ENCODE data around the gene PRAMEF18.
"Not testable (repeated sequence)": the region's sequence is repeated elsewhere in the genome, so short reads cannot be mapped to it uniquely, and the experiment has no call there.

DNA sequence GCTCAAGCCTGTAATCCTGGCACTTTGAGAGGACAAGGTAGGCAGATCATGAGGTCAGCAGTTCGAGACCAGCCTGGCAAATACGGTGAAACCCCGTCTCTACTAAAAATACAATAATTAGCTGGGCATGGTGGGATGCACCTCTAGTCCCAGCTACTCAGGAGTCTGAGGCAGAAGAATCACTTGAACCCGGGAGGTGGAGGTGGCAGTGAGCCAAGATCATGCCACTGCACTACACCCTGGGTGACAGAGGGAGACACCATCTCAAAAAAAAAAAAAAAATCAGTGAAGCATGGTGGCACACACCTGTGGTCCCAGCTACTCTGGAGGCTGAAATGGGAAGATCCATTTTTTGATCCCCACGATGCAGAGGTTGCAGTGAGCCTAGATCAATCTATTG is 4.1 kb upstream of the PRAMEF18 start:
- not testable (repeated sequence) for TF ChIP-seq SNAI2 (CRISPR knock-in tag; IDR thresholded peaks at IDR 0.05); ZFP30 (CRISPR knock-in tag; IDR thresholded peaks at IDR 0.05); TCF4 (CRISPR knock-in tag; IDR thresholded peaks at IDR 0.05; ENCODE audit: borderline replicate concordance); ZNF70 (CRISPR knock-in tag; IDR thresholded peaks at IDR 0.05); RARB (CRISPR knock-in tag; IDR thresholded peaks at IDR 0.05); ZNF565 (CRISPR knock-in tag; conservative IDR thresholded peaks at IDR 0.05; ENCODE audit: low read depth); ZFP3 (CRISPR knock-in tag; IDR thresholded peaks at IDR 0.05); BACH2 (CRISPR knock-in tag; IDR thresholded peaks at IDR 0.05; ENCODE audit: borderline replicate concordance); ZC3H10 (CRISPR knock-in tag; IDR thresholded peaks at IDR 0.05)
- TF ChIP-seq, protein P1, sequence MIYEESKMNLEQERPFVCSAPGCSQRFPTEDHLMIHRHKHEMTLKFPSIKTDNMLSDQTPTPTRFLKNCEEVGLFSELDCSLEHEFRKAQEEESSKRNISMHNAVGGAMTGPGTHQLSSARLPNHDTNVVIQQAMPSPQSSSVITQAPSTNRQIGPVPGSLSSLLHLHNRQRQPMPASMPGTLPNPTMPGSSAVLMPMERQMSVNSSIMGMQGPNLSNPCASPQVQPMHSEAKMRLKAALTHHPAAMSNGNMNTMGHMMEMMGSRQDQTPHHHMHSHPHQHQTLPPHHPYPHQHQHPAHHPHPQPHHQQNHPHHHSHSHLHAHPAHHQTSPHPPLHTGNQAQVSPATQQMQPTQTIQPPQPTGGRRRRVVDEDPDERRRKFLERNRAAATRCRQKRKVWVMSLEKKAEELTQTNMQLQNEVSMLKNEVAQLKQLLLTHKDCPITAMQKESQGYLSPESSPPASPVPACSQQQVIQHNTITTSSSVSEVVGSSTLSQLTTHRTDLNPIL (CRISPR knock-in tag; IDR thresholded peaks at IDR 0.05; ENCODE audit: low read depth), result not testable (repeated sequence)
- TF ChIP-seq, protein P2, sequence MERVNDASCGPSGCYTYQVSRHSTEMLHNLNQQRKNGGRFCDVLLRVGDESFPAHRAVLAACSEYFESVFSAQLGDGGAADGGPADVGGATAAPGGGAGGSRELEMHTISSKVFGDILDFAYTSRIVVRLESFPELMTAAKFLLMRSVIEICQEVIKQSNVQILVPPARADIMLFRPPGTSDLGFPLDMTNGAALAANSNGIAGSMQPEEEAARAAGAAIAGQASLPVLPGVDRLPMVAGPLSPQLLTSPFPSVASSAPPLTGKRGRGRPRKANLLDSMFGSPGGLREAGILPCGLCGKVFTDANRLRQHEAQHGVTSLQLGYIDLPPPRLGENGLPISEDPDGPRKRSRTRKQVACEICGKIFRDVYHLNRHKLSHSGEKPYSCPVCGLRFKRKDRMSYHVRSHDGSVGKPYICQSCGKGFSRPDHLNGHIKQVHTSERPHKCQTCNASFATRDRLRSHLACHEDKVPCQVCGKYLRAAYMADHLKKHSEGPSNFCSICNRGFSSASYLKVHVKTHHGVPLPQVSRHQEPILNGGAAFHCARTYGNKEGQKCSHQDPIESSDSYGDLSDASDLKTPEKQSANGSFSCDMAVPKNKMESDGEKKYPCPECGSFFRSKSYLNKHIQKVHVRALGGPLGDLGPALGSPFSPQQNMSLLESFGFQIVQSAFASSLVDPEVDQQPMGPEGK (CRISPR knock-in tag; IDR thresholded peaks at IDR 0.05; ENCODE audit: borderline replicate concordance), result not testable (repeated sequence)

All from SK-N-SH treated with all-trans-retinoic acid at 6 μM for 48 hours (cell line).